22Rv1 (cell line): ENCODE measurements around the gene GJB6.

Experiments used
- ZFX ChIP-seq: fragments of 450-650 bp; IDR thresholded peaks from 2 replicates; pipeline ENCODE4 v1.6.1; 2017; ENCODE audit warnings: antibody characterized with exemption, borderline replicate concordance
- TF ChIP-seq, protein P1 (sequence below): fragments of 450-650 bp; IDR thresholded peaks from 2 replicates; pipeline ENCODE4 v1.5.1; 2017; ENCODE audit warnings: mild to moderate bottlenecking

DNA sequence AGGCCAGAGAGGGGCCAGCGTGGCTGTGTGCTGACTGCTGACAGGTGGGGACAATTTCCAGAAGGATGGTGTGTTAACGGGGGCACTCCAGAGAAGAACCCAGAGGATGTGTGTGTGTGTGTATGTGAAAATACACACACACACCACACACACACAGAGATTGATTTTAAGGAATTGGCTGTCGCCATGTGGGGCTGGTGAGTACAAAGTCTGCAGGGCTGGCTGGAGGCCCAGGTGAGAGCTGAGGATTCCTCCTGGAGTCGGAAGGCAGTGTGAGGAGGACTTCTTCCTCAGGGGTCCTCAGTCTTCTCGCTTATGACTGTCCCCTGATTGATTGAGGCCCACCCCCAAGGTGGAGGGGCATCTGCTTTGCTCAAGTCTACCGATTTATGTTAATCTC lies 7.6 kb upstream of the GJB6 start:
- TF ChIP-seq, protein P1, sequence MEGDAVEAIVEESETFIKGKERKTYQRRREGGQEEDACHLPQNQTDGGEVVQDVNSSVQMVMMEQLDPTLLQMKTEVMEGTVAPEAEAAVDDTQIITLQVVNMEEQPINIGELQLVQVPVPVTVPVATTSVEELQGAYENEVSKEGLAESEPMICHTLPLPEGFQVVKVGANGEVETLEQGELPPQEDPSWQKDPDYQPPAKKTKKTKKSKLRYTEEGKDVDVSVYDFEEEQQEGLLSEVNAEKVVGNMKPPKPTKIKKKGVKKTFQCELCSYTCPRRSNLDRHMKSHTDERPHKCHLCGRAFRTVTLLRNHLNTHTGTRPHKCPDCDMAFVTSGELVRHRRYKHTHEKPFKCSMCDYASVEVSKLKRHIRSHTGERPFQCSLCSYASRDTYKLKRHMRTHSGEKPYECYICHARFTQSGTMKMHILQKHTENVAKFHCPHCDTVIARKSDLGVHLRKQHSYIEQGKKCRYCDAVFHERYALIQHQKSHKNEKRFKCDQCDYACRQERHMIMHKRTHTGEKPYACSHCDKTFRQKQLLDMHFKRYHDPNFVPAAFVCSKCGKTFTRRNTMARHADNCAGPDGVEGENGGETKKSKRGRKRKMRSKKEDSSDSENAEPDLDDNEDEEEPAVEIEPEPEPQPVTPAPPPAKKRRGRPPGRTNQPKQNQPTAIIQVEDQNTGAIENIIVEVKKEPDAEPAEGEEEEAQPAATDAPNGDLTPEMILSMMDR, result no peak
- TF ChIP-seq ZFX, result no peak
